Measurements from ENCODE around the gene ZNF692. TPM values are rescaled to one million over a fixed set of nuclear protein-coding genes. Genes with fewer than 3 reads are reported as not detected.

ZNF692 gene
- total and polyA plus RNA-seq, 2 of the 13 experiments (the other 11 are each of a cell fraction or from before 2014, with no cell fraction given), result 27.3 to 45.8 TPM

DNA sequence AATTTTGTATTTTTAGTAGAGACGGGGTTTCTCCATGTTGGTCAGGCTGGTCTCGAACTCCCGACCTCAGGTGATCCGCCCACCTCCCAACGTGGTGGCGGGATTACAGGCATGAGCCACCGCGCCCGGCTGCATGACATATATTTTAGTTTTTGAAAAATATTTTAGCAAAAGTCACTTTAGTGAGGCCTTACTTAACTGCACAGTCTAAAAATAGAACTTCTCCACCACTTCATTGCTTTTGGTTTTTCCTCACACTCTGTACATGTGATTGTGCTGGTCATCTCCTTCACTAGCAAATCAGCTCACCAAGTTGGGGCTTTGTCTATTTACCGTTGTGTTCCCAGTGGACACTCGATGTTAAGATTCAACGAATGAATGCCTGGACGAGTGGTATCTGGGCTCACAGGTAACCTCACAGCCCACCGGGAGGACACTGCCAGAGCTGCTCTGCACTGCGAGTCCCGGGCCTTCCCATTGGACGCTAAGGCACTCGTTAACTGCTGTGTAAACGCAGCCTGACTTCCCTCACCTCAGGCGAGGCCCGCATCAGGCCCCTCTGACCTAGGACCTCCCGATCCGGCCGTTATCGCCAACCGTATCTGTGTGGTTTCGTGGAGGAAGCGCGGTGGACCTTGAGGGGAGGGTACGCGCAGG is 14.0 kb upstream of the ZNF692 start (continued):
- TF ChIP-seq RBAK (CRISPR knock-in tag; IDR thresholded peaks at IDR 0.05) (no peak), ZNF567 (CRISPR knock-in tag; IDR thresholded peaks at IDR 0.05; ENCODE audit: borderline replicate concordance) (no peak), HDAC1 (CRISPR knock-in tag; IDR thresholded peaks at IDR 0.05) (no peak; the same call in 1 of the 2 replicates), ZNF616 (CRISPR knock-in tag; IDR thresholded peaks at IDR 0.05; ENCODE audit: low read depth) (0 out of 2 replicates have a peak, but pooled peaks have one; percentile 53), SP2 (CRISPR knock-in tag; IDR thresholded peaks at IDR 0.05) (no peak), FOXA1 (IDR thresholded peaks at IDR 0.05) (no peak), FOXA1 (CRISPR knock-in tag; IDR thresholded peaks at IDR 0.05) (peak; percentile 79), ZNF383 (CRISPR knock-in tag; IDR thresholded peaks at IDR 0.05; ENCODE audit: borderline replicate concordance) (0 out of 2 replicates have a peak, but pooled peaks have one; percentile 12), SOX5 (CRISPR knock-in tag; IDR thresholded peaks at IDR 0.05; ENCODE audit: borderline replicate concordance) (no peak), PRPF4 (IDR thresholded peaks at IDR 0.05; ENCODE audit: low read depth, low read length, poor library complexity, severe bottlenecking) (no peak), MAFF (IDR thresholded peaks at IDR 0.05; ENCODE audit: low read depth, low read length) (no peak), ZNF615 (CRISPR knock-in tag; IDR thresholded peaks at IDR 0.05; ENCODE audit: borderline replicate concordance) (no peak), ZNF331 (CRISPR knock-in tag; IDR thresholded peaks at IDR 0.05) (no peak), ZSCAN21 (CRISPR knock-in tag; IDR thresholded peaks at IDR 0.05; ENCODE audit: borderline replicate concordance) (no peak), SRF (IDR thresholded peaks at IDR 0.05; ENCODE audit: low read depth, low read length) (no peak), ZNF121 (CRISPR knock-in tag; IDR thresholded peaks at IDR 0.05) (peak; percentile 3; the same call in 1 of the 2 replicates), CREB1 (IDR thresholded peaks at IDR 0.05) (no peak), CREB1 (CRISPR knock-in tag; IDR thresholded peaks at IDR 0.05) (no peak), ZNF629 (CRISPR knock-in tag; conservative IDR thresholded peaks at IDR 0.05) (no peak), ZNF652 (CRISPR knock-in tag; IDR thresholded peaks at IDR 0.05; ENCODE audit: borderline replicate concordance, low read depth) (no peak), ZNF547 (CRISPR knock-in tag; IDR thresholded peaks at IDR 0.05) (no peak), ZNF709 (CRISPR knock-in tag; IDR thresholded peaks at IDR 0.05) (no peak), ZFP62 (CRISPR knock-in tag; IDR thresholded peaks at IDR 0.05) (no peak), ZNF160 (CRISPR knock-in tag; IDR thresholded peaks at IDR 0.05) (no peak), KDM3A (CRISPR knock-in tag; IDR thresholded peaks at IDR 0.05; ENCODE audit: low read depth) (no peak)
- TF ChIP-seq, protein P1, sequence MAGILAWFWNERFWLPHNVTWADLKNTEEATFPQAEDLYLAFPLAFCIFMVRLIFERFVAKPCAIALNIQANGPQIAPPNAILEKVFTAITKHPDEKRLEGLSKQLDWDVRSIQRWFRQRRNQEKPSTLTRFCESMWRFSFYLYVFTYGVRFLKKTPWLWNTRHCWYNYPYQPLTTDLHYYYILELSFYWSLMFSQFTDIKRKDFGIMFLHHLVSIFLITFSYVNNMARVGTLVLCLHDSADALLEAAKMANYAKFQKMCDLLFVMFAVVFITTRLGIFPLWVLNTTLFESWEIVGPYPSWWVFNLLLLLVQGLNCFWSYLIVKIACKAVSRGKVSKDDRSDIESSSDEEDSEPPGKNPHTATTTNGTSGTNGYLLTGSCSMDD (CRISPR knock-in tag; IDR thresholded peaks at IDR 0.05), result no peak
- TF ChIP-seq, protein P2, sequence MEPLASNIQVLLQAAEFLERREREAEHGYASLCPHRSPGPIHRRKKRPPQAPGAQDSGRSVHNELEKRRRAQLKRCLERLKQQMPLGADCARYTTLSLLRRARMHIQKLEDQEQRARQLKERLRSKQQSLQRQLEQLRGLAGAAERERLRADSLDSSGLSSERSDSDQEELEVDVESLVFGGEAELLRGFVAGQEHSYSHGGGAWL (CRISPR knock-in tag; IDR thresholded peaks at IDR 0.05), result no peak
- TF ChIP-seq, protein P3, sequence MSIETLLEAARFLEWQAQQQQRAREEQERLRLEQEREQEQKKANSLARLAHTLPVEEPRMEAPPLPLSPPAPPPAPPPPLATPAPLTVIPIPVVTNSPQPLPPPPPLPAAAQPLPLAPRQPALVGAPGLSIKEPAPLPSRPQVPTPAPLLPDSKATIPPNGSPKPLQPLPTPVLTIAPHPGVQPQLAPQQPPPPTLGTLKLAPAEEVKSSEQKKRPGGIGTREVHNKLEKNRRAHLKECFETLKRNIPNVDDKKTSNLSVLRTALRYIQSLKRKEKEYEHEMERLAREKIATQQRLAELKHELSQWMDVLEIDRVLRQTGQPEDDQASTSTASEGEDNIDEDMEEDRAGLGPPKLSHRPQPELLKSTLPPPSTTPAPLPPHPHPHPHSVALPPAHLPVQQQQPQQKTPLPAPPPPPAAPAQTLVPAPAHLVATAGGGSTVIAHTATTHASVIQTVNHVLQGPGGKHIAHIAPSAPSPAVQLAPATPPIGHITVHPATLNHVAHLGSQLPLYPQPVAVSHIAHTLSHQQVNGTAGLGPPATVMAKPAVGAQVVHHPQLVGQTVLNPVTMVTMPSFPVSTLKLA (IDR thresholded peaks at IDR 0.05), result no peak
- TF ChIP-seq, protein P4, sequence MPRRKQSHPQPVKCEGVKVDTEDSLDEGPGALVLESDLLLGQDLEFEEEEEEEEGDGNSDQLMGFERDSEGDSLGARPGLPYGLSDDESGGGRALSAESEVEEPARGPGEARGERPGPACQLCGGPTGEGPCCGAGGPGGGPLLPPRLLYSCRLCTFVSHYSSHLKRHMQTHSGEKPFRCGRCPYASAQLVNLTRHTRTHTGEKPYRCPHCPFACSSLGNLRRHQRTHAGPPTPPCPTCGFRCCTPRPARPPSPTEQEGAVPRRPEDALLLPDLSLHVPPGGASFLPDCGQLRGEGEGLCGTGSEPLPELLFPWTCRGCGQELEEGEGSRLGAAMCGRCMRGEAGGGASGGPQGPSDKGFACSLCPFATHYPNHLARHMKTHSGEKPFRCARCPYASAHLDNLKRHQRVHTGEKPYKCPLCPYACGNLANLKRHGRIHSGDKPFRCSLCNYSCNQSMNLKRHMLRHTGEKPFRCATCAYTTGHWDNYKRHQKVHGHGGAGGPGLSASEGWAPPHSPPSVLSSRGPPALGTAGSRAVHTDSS (CRISPR knock-in tag; conservative IDR thresholded peaks at IDR 0.05), result no peak

Measured in HepG2 (cell line).